ENCODE data around the gene IQCH. TPM values are rescaled to one million over a fixed set of nuclear protein-coding genes. Genes with fewer than 3 reads are reported as not detected.

IQCH gene
- total and polyA plus RNA-seq, 8 donors: 0.49 to 1.6 (median 1.2) TPM

DNA sequence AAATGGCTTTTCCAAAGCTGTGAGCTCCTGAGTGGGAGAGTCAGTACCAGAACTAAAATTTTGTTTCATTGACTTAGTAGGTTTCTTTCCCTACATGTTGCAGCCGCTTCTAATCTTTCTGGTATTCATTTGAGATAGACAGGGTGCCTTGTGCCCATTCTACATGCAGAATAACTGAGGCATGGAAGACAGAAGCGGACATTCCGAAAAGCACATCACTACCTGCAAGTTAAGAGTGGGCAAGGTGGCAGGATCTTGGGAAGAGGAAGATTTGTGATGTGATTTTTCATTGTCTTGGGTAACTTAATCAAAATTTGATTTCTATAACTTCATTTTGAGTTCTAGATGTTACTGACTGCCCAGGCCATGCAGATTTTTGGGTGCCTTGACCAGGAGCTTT is 289.9 kb downstream of the IQCH start:
- Histone ChIP-seq H3K36me3 (no peaks in the 10 kb centered on the region), H3K4me3 (no peak overlapping the region), H3K27ac (no peak overlapping the region), H3K27me3 (no peaks in the 10 kb centered on the region), H3K4me1 (peaks cover 4 to 10% (median 6%) of the 10 kb centered on the region in 3 donors), H3K9me3 (no peaks in the 10 kb centered on the region)
- ATAC-seq (no peak), DNase-seq (no peak), FAIRE-seq (no peak)
- intact Hi-C loops (cut with DNase I): no loop called here
- TF ChIP-seq, protein P1, sequence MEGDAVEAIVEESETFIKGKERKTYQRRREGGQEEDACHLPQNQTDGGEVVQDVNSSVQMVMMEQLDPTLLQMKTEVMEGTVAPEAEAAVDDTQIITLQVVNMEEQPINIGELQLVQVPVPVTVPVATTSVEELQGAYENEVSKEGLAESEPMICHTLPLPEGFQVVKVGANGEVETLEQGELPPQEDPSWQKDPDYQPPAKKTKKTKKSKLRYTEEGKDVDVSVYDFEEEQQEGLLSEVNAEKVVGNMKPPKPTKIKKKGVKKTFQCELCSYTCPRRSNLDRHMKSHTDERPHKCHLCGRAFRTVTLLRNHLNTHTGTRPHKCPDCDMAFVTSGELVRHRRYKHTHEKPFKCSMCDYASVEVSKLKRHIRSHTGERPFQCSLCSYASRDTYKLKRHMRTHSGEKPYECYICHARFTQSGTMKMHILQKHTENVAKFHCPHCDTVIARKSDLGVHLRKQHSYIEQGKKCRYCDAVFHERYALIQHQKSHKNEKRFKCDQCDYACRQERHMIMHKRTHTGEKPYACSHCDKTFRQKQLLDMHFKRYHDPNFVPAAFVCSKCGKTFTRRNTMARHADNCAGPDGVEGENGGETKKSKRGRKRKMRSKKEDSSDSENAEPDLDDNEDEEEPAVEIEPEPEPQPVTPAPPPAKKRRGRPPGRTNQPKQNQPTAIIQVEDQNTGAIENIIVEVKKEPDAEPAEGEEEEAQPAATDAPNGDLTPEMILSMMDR (IDR thresholded peaks at IDR 0.05): no peak
- WGBS, 2 donors: 80 to 93% methylated on average over 3 of the region's 3 CpGs

DNA sequence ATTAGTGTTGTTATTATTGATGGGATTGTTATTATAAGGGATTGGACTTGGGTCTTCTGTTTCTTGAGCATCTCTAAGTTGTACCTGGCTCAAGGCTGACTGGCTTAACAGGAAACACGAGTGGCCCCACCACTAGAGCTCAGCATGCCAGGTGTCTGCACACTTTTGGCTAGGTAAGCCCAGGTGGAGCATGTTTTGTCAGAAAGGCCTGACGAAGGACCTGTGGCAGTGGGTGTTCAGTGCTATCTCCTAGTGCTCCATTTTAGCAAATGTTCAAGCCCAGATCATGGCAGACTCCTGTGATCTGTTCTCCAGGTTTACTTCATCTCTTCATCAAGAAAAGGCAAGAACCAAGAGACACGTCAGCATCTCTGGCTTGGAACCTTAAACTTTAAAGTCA is 291.3 kb downstream of the IQCH start:
- peaks cover 4 to 11% (median 6%) of the 10 kb centered on the region in 3 donors for H3K4me1 ChIP-seq
- TF ChIP-seq, protein P1 (IDR thresholded peaks at IDR 0.05): no peak
- H3K4me3 ChIP-seq: no peak overlapping the region
- 62 to 73% methylated on average over 3 of the region's 3 CpGs for WGBS, 2 donors
- ATAC-seq: no peak
- no peaks in the 10 kb centered on the region for H3K9me3 ChIP-seq
- FAIRE-seq: no peak
- H3K27me3 ChIP-seq: no peaks in the 10 kb centered on the region
- DNase-seq: no peak
- H3K27ac ChIP-seq: no peak overlapping the region
- no peaks in the 10 kb centered on the region for H3K36me3 ChIP-seq
- intact Hi-C loops (cut with DNase I): no loop called here

GRCh38 chr15:67547064-67547463 is 292.5 kb downstream of the IQCH start:
- WGBS, 2 donors: 71 to 76% methylated on average over 2 of the region's 2 CpGs
- no peak for DNase-seq
- peaks cover 0 to 4% (median 0%) of the 10 kb centered on the region in 3 donors for H3K36me3 ChIP-seq
- H3K27ac ChIP-seq: no peak overlapping the region
- no peak for FAIRE-seq
- no peaks in the 10 kb centered on the region for H3K9me3 ChIP-seq
- ATAC-seq: no peak
- no peaks in the 10 kb centered on the region for H3K27me3 ChIP-seq
- H3K4me3 ChIP-seq: no peak overlapping the region
- TF ChIP-seq, protein P1 (IDR thresholded peaks at IDR 0.05): no peak
- intact Hi-C loops (cut with DNase I): no loop called here
- peaks cover 0 to 6% (median 6%) of the 10 kb centered on the region in 3 donors for H3K4me1 ChIP-seq

GRCh38 chr15:67547836-67548235 is 293.2 kb downstream of the IQCH start:
- H3K4me1 ChIP-seq: peaks cover 0 to 6% (median 6%) of the 10 kb centered on the region in 3 donors
- peaks cover 0 to 4% (median 0%) of the 10 kb centered on the region in 3 donors for H3K36me3 ChIP-seq
- no peaks in the 10 kb centered on the region for H3K27me3 ChIP-seq
- intact Hi-C loops (cut with DNase I): no loop called here
- no peak overlapping the region for H3K4me3 ChIP-seq
- DNase-seq: no peak
- no peaks in the 10 kb centered on the region for H3K9me3 ChIP-seq
- ATAC-seq: no peak
- no peak for FAIRE-seq
- WGBS, 2 donors: 72% methylated on average over 3 of the region's 3 CpGs
- TF ChIP-seq, protein P1 (IDR thresholded peaks at IDR 0.05): no peak
- no peak overlapping the region for H3K27ac ChIP-seq

GRCh38 chr15:67548236-67548852 is 293.8 kb downstream of the IQCH start:
- H3K4me3 ChIP-seq: no peak overlapping the region
- WGBS, 2 donors: 73 to 80% methylated on average over 2 of the region's 2 CpGs
- ATAC-seq (peak in 1 of 4 donors; percentile 24), FAIRE-seq (no peak), DNase-seq (no peak)
- TF ChIP-seq, protein P1 (IDR thresholded peaks at IDR 0.05): no peak
- intact Hi-C loops (cut with DNase I): no loop called here
- no peaks in the 10 kb centered on the region for H3K9me3 ChIP-seq
- peaks cover 0 to 6% (median 6%) of the 10 kb centered on the region in 3 donors for H3K4me1 ChIP-seq
- H3K27me3 ChIP-seq: no peaks in the 10 kb centered on the region
- H3K36me3 ChIP-seq: peaks cover 0 to 4% (median 0%) of the 10 kb centered on the region in 3 donors
- H3K27ac ChIP-seq: no peak overlapping the region

Data from pancreas (tissue), 10 donors.